Activated CD4-positive, alpha-beta T cell treated with anti-CD3 and anti-CD28 coated beads for 48 hours (primary cell): ENCODE measurements around the gene PPP3CA.

Experiments used
- DNase-seq: peaks from one replicate; pipeline ENCODE4 v3.0.0-alpha.2; 2020

The PPP3CA gene

GRCh38 chr4:100984901-100985300 is 362.4 kb downstream of the PPP3CA start:
- DNase-seq = no peak

GRCh38 chr4:100983426-100983825 is 363.9 kb downstream of the PPP3CA start:
- DNase-seq = no peak

GRCh38 chr4:100982345-100982744 is 365.0 kb downstream of the PPP3CA start:
- no peak for DNase-seq

GRCh38 chr4:100981447-100982204 is 365.7 kb downstream of the PPP3CA start:
- DNase-seq = no peak

- no peak for DNase-seq
These were observed 367.6 kb downstream of the PPP3CA start for GRCh38 chr4:100979736-100980135.

GRCh38 chr4:100977746-100978397 is 369.5 kb downstream of the PPP3CA start:
- no peak for DNase-seq

GRCh38 chr4:100977274-100977673 is 370.1 kb downstream of the PPP3CA start:
- no peak for DNase-seq
